ENCODE measurements around the gene NOSIP.

Gene NOSIP

DNA sequence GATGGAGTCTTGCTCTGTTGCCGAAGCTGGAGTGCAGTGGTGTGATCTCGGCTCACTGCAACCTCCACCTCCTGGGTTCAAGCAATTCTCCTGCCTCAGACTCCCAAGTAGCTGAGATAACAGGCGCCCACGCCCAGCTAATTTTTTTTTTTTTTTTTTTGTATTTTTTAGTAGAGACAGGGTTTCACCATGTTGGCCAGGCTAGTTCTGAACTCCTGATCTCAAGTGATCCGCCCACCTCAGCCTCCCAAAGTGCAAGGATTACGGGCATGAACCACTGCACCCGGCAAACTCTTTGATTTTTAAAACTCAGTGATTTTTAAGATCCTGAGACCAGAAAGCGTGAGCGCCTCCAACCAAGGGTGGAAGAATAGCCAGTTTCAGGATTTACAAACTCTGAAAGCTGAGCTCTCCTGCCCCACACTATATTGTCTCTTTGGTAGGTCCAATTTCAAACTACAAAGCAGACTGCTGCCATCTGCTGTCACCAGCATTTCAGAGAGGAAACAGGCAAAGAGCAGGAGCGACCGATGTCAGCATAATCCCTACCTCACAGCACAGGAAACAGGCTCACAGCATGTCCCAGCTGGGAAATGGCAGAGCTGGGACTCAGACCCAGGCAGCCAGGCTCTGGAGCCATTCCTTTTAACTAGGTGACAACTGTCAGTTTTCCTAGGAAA is 9.2 kb downstream of the NOSIP start:
- peak in 1 of 5 donors; percentile 61 for DNase-seq

DNA sequence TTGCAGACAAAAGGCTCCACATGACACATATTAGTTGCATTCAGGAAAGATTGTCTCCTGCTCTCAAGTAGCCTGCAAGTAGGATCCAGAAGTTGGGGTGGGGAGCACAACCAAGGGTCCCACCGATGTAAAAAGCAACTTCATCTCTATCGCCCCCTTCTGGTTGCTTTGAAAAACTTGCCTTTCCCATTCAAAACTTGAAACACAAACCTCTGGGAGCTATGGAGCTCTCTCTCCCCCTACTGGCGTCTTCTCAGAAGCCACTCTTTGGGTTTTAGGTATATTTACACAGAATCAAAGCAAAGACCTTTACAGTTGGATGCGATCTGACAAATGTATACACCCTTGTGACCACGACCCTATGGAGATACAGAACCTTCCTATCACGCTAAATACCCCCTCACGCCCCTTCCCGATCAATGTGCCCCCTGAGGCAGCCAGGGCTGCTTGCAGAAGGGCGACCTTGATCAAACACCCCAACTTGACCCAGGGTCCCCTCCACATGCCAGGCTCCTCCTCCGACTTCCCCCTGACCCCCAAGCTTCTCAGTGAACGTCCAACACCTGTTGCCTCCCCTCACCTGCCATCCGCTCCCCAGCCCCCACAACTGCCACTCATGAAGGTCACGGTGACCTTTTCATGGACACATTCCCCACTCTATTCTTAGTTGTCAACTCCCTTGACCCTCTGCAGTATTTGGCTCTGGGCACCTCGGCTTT is 10.1 kb downstream of the NOSIP start:
- peak in 4 of 5 donors; percentile 57 to 85 (median 68) for DNase-seq

DNA sequence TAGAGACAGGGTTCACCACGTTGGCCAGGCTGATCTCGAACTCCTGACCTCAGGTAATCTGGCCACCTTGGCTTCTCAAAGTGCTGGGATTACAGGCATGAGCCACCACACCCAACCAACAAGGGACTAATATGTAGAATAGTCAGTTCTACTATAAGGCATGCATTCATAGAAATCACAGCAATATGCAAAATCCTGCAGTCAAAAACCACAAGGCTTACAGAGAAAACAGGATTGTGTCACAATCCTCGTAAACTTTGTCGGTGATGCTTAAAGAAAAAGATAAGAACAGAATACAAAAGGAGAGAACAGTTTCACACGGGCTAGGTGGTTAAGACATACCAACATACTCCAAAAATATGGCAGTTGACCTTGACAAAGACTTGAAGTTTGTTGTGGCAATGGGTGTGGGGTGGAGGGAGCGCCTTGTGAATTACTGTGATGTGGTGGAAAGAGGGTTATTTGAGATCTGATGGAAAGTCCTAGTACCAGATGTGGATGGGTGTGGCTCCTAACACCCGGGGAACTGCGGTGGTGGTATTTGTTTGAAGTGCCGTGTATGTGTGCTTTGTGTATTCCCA is 12.4 kb downstream of the NOSIP start:
- peak; percentile 54 to 93 (median 68) for DNase-seq

DNA sequence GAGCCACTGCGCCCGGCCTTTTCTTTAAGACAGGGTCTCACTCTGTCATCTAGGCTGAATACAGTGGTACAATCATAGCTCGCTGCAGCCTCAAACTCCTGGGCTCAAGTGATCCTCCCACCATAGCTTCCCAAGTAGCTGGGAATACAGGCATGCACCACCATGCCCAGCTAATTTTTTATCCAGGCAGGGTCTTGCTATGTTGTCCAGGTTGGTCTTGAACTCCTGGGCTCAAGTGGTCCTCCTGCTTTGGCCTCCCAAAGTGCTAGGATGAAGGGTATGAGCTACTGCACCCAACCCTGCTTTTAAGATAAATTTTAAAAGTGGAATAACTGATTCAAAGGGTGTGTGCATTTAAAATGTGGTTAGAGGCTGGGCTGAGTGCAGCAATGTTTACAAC is 14.1 kb downstream of the NOSIP start:
- no peak for DNase-seq

DNA sequence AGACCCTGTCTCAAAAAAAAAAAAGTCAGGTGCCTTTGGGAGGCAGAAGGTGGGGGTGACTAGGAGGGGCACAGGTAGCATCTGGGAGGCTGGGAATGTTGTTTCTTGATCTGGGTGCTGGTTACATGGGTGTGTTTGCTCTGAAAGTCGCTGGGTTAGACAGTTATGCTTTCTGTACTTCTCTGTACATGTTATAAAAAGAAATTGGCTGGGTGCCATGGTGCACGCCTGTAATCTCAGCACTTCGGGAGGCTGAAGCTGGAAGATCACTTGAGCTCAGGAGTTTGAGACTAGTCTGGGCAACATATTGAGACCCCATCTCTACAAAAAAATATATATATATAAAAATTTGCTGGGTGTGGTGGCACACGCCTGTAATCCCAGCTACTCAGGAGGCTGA is 15.1 kb downstream of the NOSIP start:
- DNase-seq = no peak

DNA sequence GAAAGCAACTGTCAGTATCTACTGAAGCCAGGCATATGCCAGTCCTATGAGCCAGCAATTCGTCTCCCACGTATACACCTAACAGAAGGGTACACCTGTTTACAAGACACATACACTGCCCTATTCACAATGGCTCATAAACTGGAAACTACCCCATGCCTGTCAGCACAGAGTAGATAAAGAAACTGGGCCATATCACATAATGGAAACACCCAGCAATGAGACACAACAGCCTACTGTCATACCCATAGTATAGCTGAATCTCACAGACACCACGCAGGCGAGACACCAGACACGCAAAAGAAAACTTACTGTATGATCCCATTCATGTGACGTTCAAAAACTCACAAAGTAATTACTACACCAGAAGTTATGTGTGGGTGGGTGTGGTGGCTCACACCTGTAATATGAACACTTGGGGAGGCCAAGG is 15.7 kb downstream of the NOSIP start:
- DNase-seq = peak in 1 of 5 donors; percentile 47

DNA sequence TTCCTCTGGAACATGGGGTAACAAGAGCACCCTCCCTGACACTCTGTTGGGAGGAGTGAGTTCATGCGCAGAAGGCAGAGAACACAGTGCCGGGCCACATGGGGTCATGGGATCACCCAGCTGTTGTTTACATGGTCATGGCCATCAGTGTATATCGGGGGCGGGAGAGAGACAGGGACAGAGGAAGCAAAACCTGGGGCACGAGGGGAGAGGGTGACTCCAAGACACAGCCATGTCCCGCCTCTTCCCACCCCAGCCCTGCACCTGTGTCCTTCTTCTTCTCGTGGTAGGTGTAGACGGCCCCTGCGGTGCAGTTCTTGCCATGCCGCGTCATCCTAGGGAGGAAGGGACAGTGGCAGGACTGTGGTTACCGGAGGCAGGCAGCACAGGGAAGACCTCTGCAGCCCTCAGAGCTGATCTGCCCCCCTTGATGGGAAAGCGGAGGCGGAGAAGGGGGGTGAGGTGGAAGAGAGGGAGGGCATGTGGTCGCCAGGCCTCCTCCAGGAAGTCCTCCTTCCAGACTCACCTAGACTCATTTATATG is 19.9 kb downstream of the NOSIP start:
- peak in 1 of 5 donors; percentile 39 for DNase-seq

DNA sequence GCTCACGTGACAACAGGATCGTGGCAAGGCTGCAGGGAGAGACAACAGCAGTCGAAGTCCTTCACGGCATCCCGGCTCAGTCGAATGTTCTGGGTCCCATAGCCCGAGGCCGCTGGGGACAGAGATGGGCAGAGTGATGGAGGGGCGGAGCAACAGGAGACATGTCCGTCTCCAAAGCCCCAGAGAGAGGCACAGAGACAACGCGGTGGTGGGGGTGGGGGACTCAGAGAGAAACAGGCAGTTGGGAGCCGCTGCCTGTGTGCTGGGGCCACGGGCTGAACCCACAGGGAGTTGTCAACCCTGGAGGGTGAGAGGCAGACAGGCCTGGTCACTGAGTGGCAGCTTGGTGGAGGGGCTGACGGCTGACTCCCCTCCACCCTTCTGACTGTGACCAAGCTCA is 20.4 kb downstream of the NOSIP start:
- peak in 1 of 5 donors; percentile 40 for DNase-seq

DNA sequence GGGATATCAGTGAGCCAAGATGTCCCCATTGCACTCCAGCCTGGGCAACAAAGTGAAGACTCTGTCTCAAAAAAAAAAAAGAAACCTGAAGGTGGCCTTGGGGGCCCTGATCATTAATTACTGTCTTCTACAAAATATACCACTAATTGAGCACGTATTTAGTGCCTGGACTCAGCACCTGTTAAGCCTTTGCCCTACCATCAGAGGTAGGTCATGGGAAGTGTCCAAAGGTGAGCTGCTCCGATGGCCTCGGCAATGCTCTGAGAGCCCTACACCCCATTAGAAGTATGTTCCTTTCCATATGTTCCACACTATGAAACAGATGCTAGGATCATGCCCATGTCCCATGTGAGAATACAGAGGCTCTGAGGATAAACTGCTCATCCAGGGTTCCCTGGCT is 20.9 kb downstream of the NOSIP start:
- DNase-seq = no peak

DNA sequence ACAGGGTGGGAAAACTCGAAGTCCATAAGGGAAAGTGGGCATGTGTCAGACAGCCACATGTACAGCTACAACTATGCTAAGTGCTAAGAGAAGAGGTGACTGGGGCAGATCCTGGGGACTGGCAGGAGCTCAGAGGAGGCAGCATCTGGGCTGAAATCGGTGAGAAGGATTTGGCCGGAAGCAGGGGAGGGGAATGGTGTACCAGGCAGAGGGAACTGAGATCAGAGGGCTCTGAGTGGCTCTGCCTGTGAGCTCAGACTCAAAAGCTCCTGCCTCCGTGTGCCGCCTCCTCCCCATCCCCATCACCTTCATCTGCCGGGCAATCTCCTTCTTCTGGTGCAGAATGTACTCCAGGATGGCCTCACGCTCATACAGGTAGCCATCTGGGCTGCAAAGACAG is 21.8 kb downstream of the NOSIP start:
- peak in 1 of 5 donors; percentile 50 for DNase-seq

DNA sequence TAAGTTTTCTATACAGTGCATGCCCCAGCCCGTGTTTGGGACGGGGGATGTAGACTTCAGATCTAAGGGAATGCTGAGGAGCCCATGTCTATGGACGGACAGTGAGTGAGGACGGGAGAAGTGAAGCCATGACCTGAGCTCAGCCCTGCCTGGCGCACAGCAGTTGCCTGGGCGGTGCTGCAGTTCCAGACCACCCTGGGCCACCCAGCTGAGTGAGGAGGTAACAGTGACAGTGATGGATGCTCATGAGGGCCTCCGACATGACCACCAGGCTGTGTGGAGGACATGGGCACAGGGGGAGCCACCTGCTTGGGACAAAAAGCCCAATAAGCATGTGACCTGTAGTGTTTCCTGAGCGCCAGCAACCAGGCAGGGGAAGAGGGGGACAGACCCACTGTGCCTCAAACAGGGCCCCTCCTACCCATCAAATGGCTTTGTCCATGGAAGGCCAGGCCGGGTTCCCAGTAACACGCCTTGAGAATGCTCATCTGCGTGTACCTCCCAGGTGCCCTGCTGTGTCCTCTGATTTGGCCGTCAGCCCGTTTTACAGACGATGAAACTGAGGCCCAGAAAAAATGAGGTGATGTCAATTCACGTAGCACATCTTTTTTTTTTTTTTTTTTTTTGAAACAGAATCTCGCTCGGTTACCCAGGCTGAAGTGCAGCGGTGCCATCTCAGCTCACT is 22.6 kb downstream of the NOSIP start:
- DNase-seq = no peak

DNA sequence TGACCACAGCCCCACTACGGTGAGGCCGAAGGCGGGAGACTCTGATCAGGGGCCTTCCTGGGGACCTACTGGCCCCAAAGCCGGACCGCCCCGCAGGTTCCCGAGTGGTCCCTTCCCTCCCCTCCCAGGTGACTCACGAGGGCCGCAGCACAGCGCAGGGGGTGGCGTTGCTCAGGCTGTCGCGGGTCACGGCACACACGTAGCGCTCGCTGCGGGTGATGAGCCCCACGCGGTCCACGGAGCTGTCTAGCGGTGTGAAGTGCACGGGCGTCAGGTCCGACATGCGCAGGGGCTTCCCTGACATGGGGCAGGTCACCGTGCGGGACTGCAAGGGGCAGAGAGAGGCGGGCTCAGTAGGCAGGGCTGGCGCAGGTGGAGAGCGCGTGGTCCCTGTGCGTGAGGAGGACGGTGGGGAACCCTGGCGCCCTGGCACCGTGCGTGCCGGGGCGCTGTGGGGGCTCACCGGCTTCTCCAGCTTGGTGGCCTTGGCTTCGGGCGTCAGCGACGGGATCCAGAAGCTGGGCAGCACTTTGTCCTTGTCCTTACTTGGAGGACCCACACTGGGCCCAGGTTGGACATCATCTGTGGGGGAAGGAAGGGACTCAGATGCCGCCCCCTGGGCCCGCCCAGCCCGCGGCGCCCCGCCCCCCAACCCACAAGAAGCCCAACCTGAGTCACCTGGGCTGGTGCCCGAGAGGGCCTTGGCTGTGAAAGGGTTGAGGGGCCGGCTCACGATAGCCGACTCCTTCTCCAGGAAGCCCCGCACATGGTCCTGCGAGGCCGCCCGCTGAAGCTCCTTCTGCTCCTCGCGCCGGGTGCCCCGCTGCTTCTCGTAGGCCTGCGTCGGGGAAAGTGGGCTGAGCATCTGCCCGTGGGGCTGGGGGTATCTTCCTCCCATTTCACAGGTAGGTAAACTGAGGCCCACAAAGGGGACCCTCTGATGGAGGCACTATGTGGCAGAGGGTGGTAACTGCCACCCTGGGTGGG is 23.7 kb downstream of the NOSIP start:
- DNase-seq = peak in 2 of 5 donors; percentile 39 to 50

DNA sequence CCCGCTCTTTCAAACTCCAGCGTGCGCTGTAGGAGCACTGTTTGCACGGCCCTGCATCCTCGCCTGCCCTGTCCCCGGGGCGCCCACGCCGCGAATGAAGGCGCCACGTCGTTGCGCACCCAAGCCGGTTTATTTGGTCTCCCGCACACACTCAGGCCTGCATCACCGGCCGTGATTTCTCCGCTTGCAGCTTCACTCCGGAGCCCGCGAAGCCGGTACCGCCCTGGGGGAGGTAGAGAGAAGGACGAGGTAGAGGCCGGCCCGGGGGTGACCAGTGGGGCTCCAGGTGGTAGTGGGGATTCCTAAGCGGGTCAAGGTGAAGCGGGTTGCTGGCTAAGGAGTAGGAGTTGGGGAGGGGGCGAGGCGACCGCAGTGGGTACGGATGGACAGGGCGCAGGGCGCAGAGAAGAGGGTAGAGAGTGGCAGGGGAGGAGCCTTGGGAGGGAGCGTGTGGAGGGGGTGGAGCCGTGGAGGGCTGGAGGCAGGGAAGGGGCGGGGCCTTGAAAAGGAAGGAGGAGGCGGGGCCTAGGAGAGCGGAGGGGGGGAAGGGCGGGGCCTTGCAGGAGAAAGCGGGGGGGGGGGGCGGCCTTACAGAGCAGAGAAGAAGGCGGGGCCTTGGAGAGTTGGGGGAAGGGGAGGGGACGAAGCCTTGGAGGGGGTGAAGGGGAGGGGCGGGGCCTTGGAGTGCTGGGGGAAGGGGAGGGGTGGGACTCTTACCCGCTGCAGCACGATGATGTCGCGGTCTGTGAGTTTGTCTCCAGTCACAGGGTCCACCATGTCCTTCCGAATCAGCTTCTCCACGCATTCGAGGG is 24.6 kb downstream of the NOSIP start:
- DNase-seq = peak; percentile 63 to 89 (median 81)

DNA sequence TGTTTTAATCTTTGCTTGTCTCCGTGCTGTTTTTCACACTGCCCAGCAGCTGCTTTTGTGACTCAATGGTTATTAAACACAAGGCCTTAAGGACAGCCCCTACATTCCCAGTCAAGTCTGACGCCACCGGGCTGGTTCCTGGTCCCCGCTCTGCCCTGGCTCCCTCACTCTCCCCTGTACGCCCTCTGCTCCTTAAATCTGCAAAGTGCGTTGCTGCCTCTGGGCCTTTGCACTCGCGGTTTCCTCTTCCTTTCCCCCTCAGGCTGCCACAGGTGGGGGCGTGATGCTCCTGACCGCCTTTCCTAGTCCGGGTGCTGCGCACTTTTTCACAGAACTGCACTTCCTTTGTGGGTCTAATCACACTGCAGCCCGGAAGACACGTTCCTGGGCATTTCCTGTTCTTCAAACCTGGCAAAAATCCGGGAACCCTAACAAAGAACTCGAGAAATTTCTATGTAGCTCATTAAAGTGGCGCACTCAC is 25.6 kb downstream of the NOSIP start:
- DNase-seq = peak in 1 of 5 donors; percentile 84

DNA sequence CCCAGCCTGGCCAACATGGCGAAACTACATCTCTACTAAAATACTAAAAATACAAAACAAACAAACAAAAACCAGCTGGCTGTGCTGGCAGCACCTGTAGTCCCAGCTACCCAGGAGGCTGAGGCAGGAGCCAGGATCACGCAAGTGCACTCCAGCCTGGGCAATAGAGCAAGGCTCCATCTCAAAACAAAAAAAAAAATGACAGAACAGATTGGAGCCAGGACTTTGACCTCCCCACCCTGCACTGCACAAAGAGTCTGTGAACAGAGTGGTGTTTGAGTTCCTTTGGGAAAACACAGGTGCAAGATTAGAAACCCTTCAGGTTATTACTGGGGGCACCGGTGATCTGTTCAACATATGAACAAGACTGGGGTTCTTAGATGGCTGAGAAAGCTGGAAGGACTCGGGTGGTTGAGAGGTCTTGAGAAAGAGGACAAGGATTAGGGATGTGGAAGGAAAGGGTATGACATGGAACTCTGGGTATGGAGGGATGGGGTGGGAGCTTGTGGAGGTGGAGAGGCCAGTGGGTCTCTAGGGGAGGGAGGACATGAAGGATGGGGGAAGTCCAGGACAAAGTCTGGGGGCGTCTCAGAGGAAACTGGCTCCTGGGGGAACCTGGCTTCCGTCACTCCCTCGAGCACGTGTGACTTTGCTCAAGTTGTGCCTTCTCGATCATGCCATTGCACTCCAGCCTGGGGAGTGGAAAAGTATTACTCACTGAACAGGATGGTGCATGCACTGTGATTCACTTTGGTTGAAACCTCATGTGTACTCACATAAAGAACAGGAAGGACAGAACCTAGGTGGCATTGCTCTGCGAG is 26.7 kb downstream of the NOSIP start:
- peak in 2 of 5 donors; percentile 37 to 78 for DNase-seq

DNA sequence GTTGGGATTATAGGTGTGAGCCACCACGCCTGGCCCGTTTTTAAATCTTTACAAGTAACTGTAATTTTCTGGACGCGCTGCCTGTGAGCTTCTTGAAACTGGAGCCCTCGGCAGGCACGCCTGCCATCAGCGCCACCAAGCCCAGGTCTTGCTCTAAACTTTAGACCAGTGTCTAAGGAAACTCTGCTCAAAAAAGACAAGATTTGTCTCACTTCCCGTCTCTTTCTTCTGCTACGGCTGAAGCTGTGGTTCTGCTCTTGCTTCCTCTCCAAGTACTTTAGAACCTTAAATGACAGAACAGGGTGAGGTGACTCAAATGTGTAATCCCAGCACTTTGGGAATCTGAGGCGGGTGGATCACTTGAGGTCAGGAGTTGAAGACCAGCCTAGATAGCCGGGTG is 27.6 kb downstream of the NOSIP start:
- peak in 1 of 5 donors; percentile 80 for DNase-seq

DNA sequence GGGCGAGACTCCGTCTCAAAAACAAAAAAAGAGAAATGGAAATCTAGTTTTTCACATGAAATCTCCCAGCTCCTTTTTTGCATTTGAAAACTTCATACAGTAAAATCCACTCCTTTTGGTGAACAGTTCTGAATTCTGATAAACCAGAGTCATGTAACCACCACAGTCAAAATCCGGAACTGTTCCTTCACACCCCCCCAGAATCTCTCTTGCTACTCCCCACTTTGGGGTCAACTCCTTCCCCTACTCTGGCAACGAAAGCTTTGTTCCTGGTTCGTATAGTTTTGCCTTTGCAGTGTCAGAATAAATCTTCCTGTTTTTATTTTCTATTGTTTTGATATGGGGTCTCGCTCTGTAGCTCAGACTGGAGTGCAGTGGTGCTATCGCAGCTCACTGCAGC is 28.8 kb downstream of the NOSIP start:
- DNase-seq = no peak

DNA sequence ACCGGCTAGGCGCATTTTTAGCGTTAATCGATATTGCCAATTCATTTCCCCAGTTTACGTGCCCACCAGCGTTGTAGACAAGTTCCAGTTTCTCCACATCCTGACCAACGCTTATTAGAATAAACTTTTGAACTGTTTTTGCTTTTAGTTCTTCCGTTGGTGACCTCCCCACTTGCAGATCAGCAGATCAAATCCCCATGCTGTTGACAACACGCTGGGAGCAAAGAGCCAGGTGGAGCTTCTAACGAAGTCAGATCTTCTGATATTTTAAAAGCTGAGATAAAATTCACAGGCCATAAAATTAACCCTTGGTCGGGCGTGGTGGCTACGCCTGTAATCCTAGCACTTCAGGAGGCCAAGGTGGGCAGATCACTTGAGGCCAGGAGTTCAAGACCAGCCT is 31.3 kb downstream of the NOSIP start:
- DNase-seq = no peak

DNA sequence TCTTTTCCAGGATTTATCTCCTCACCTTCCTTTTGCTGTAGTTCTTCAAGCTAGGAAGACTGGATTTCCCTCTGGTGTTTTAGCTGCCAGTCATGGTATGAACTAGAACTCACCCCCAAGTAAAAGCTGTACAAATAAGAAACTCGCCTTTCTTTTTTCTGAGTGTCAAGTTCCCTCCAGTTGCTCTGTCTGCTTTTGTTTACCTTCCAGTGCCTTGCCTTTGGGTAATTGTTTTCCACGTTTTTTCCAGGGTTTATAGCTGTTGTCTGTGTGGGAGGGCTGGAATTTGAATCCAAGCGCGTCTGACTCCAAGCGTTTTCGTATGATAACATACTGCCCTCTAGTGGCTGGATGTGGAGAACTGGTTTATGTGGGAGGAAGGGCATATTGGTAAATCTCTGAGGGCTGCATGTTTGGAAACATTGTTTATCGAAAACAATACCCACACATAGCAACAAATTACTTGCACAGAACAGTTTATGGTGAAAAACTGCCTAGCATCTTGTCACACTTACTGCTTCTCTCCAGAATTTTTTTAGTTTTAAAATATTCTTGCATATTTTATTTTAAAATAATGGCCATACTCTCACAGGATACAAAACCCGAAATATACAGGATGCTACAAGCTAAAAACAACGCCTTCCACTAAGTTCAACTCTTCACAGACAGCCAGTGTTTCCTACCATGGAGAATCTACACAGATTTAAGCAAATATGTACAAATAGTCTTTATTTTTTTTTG is 33.4 kb downstream of the NOSIP start:
- DNase-seq = peak in 4 of 5 donors; percentile 48 to 77 (median 68)

All from T-helper 1 cell (primary cell).